ENCODE measurements around the gene CEMIP. TPM values are rescaled to one million over a fixed set of nuclear protein-coding genes. Genes with fewer than 3 reads are reported as not detected.

Gene CEMIP
- polyA plus RNA-seq, 1 of the 3 experiments (the other 2 are of a cell fraction): 27.8 TPM

DNA sequence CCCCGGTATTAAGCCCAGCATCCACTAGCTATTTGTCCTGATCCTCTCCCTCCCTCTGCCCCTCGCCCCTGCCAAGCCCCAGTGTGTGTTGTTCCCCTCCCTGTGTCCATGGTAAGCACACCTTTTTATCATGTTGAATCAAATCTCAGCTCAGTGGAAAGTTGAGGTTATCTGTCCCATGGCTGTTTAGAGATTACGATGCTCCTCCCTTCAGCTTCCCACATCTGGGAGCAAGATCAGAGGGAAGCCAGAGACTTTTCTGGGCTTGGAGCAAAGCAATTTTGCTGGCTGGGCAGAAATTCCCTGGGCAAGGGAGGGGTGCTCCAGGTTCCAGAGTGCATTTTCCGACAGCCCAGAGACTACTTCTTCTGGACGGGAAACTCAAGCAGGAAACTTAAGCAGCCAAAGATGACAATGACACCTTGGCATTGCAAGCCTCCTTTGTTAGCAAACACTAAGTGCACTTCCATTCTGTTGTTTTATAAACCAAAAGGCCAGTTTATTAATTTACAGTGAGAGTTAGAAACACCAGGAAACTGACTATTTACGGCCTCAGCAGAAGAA is 105.9 kb downstream of the CEMIP start:
- ChIA-PET CTCF (interaction anchor here (0.6 to 1.4 kb wide), 2 partner anchors 12 to 321 kb away, joined by 3 read pairs; no protein-coding TSS in a partner anchor), POLR2A (no interaction called here)
- DNase-seq: no peak
- TF ChIP-seq GATA2 (CRISPR knock-in tag; IDR thresholded peaks at IDR 0.05) (no peak), NFIC (IDR thresholded peaks at IDR 0.05; ENCODE audit: borderline replicate concordance) (no peak), PBX3 (IDR thresholded peaks at IDR 0.05) (no peak), MEF2A (IDR thresholded peaks at IDR 0.05; ENCODE audit: borderline replicate concordance, low read depth) (no peak), TEAD4 (IDR thresholded peaks at IDR 0.05; ENCODE audit: borderline replicate concordance, insufficient read depth) (no peak), USF1 (IDR thresholded peaks at IDR 0.05; ENCODE audit: borderline replicate concordance, low read depth) (no peak), RCOR1 (IDR thresholded peaks at IDR 0.05; ENCODE audit: low read length) (no peak), JUND (IDR thresholded peaks at IDR 0.05) (no peak), USF2 (IDR thresholded peaks at IDR 0.05; ENCODE audit: borderline replicate concordance, low read depth, low read length) (no peak), EZH2phosphoT487 (IDR thresholded peaks at IDR 0.05; ENCODE audit: borderline replicate concordance, low read depth) (no peak), RAD21 (IDR thresholded peaks at IDR 0.05; ENCODE audit: low read length) (no peak), FOXJ3 (CRISPR knock-in tag; IDR thresholded peaks at IDR 0.05) (no peak)
- TF ChIP-seq, protein P1, sequence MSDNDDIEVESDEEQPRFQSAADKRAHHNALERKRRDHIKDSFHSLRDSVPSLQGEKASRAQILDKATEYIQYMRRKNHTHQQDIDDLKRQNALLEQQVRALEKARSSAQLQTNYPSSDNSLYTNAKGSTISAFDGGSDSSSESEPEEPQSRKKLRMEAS (IDR thresholded peaks at IDR 0.05; ENCODE audit: low read depth): no peak
- Histone ChIP-seq H3K4me3 (ENCODE audit: low read depth in 2 of 2, low read length in 1 of 2) (no peak overlapping the region), H4K20me1 (ENCODE audit: insufficient read depth) (no peaks in the 10 kb centered on the region), H3K9ac (no peak overlapping the region), H3K9me2 (no peaks in the 10 kb centered on the region), H3K4me2 (no peak overlapping the region), H3K4me1 (ENCODE audit: control insufficient read depth in 1 of 2, insufficient read depth in 2 of 2, low read depth in 1 of 2, low read length in 1 of 2) (no peaks in the 10 kb centered on the region; a peak in 1 of 4 replicates), H3K9me3 (no peaks in the 10 kb centered on the region), H3K27ac (ENCODE audit: low read depth in 2 of 2, low read length in 1 of 2) (no peak overlapping the region), H3K27me3 (ENCODE audit: insufficient read depth) (no peaks in the 10 kb centered on the region), H2AFZ (ENCODE audit: low read depth) (no peak overlapping the region), H3F3A (replicated peaks; ENCODE audit: insufficient read depth) (no peaks in the 10 kb centered on the region), H3K36me3 (replicated peaks in 1 of 2; ENCODE audit: control insufficient read depth in 1 of 2, insufficient read depth in 2 of 2, low read length in 1 of 2) (peaks cover 0 to 14% of the 10 kb centered on the region in 2 experiments), H3K79me2 (ENCODE audit: insufficient read depth) (no peaks in the 10 kb centered on the region)
- WGBS (ENCODE audit: low lambda C conversion rate): 70% methylated on average over 6 of the region's 6 CpGs

DNA sequence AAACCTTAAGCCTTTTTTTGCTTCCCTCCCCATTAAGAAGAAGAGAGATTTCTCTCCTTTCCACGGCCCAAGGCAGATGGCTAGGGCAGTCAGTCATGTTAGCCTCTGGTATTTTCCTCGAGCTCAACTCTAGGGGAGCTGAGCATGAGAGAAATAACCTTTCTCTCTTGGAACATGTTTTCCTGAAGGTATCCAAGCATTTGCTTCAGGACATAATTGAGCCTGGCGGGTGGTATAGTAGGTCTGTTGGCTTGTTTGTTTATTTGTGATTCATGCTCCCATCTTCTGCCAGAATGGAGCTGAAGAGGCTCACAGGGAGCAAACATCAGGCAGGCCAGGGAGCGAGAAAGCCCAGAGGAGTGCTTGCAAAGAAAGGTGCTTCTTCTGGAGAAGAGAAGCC is 108.0 kb downstream of the CEMIP start:
- Histone ChIP-seq H3K4me3 (ENCODE audit: low read depth in 2 of 2, low read length in 1 of 2) (no peak overlapping the region), H3K4me1 (ENCODE audit: control insufficient read depth in 1 of 2, insufficient read depth in 2 of 2, low read depth in 1 of 2, low read length in 1 of 2) (no peaks in the 10 kb centered on the region), H3K9ac (no peak overlapping the region), H3K27me3 (ENCODE audit: insufficient read depth) (no peaks in the 10 kb centered on the region), H3K4me2 (no peak overlapping the region), H2AFZ (ENCODE audit: low read depth) (no peak overlapping the region), H3K36me3 (replicated peaks in 1 of 2; ENCODE audit: control insufficient read depth in 1 of 2, insufficient read depth in 2 of 2, low read length in 1 of 2) (peaks cover 0 to 17% of the 10 kb centered on the region in 2 experiments), H4K20me1 (ENCODE audit: insufficient read depth) (no peaks in the 10 kb centered on the region), H3K9me3 (no peaks in the 10 kb centered on the region), H3F3A (replicated peaks; ENCODE audit: insufficient read depth) (peaks cover 5% of the 10 kb centered on the region), H3K79me2 (ENCODE audit: insufficient read depth) (no peaks in the 10 kb centered on the region), H3K9me2 (no peaks in the 10 kb centered on the region), H3K27ac (ENCODE audit: low read depth in 2 of 2, low read length in 1 of 2) (no peak overlapping the region)
- no peak for DNase-seq
- ChIA-PET CTCF (interaction anchor here (1.2 kb wide), 1 partner anchor 23 kb away, joined by 3 read pairs; no protein-coding TSS in a partner anchor), POLR2A (no interaction called here)
- no peak for TF ChIP-seq FOXM1 (IDR thresholded peaks at IDR 0.05; ENCODE audit: low read depth)
- no peak for TF ChIP-seq FOSL2 (IDR thresholded peaks at IDR 0.05; ENCODE audit: borderline replicate concordance, low read depth)
- TF ChIP-seq TEAD4 (IDR thresholded peaks at IDR 0.05; ENCODE audit: borderline replicate concordance, insufficient read depth): no peak
- no peak for TF ChIP-seq CHD2 (IDR thresholded peaks at IDR 0.05; ENCODE audit: low read length, partially characterized antibody)
- no peak for TF ChIP-seq POLR2AphosphoS5 (IDR thresholded peaks at IDR 0.05; ENCODE audit: low read depth, low read length)
- TF ChIP-seq RFX5 (IDR thresholded peaks at IDR 0.05; ENCODE audit: low read length): no peak
- no peak for TF ChIP-seq EP300 (IDR thresholded peaks at IDR 0.05; ENCODE audit: borderline replicate concordance in 1 of 2, low read depth in 1 of 2, low read length in 1 of 2)
- no peak for TF ChIP-seq PBX3 (IDR thresholded peaks at IDR 0.05)
- TF ChIP-seq RCOR1 (IDR thresholded peaks at IDR 0.05; ENCODE audit: low read length): no peak
- no peak for TF ChIP-seq MEF2A (IDR thresholded peaks at IDR 0.05; ENCODE audit: borderline replicate concordance, low read depth)
- TF ChIP-seq YY1 (IDR thresholded peaks at IDR 0.05; ENCODE audit: low read depth): no peak
- TF ChIP-seq RAD21 (IDR thresholded peaks at IDR 0.05; ENCODE audit: low read length): no peak
- TF ChIP-seq GABPA (IDR thresholded peaks at IDR 0.05; ENCODE audit: low read depth): no peak
- WGBS (ENCODE audit: low lambda C conversion rate): 82% methylated on average over 4 of the region's 4 CpGs
